DOHH2 (cell line): ENCODE results near the gene SORL1.

Experiments
- CTCF ChIP-seq: fragments of 200-600 bp; sonication (generic); IDR thresholded peaks from one replicate; pipeline ENCODE4 v1.5.1; 2014; ENCODE audit warnings: antibody characterized with exemption, mild to moderate bottlenecking, low read depth, low read length; ENCODE audit not compliant: poor library complexity, severe bottlenecking
- EZH2phosphoT487 ChIP-seq: fragments of 200-600 bp; sonication (generic); IDR thresholded peaks from 2 replicates; pipeline ENCODE4 v1.6.1; 2017; ENCODE audit warnings: borderline replicate concordance, mild to moderate bottlenecking, antibody characterized with exemption, low read length, moderate library complexity, mixed read lengths

GRCh38 chr11:121589946-121590537 is 137.9 kb downstream of the SORL1 start:
- TF ChIP-seq CTCF, result no peak
- no peak for TF ChIP-seq EZH2phosphoT487
